Measurements from ENCODE around the gene C20orf204.

- TF ChIP-seq CTCF (IDR thresholded peaks at IDR 0.05) (no peak), POLR2AphosphoS5 (IDR thresholded peaks at IDR 0.05) (no peak), POLR2A (IDR thresholded peaks at IDR 0.05) (no peak)
Observed at GRCh38 chr20:64068386-64069208, 32.6 kb downstream of the C20orf204 start.

Measured in prostate gland (tissue), 2 donors.